GM12874 (cell line): ENCODE results near the gene ABCA6.

ENCODE experiments used
- TF ChIP-seq, protein P1 (sequence below): IDR thresholded peaks from 2 replicates; pipeline ENCODE4 v1.5.1; 2011; ENCODE audit warnings: low read depth, mild to moderate bottlenecking, control low read depth, low read length, moderate library complexity; ENCODE audit not compliant: insufficient read depth

ABCA6 gene

DNA sequence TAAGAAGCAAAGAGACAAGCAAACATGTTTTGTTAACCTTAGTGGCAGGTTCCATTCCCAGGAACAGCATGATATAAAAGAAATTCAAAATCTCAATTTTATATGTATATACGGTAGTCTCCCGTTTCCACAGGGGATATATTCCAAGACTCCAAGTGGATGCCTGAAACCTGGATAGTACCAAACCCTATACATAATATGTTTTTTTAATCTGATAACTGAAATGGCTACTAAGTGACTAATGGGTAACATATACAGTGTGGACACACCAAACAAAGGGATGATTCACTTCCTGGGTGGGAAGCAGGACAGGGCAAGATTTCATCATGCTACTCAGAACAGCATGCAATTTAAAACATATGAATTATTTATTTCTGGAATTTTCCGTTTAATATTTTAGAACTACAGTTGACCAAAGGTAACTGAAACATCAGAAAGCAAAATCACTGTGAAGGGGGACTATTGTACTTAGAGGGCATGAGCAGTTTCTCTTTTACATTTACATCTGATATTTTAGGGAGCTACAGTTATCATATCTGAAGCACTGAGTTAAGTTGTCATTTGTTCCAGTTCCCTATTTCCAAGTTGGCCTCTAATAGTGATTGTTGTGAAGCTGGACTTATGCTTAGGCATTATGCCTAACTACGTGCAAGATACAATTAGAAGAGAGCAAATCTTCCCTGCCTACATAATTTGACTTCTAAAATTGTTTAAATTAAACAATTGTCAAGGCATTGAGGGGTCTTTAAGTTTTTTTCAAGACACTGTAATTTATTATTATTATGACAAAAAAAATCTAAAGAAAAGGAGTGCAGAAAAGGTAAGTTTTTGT, 34.1 kb upstream of the ABCA6 start:
- TF ChIP-seq, protein P1, sequence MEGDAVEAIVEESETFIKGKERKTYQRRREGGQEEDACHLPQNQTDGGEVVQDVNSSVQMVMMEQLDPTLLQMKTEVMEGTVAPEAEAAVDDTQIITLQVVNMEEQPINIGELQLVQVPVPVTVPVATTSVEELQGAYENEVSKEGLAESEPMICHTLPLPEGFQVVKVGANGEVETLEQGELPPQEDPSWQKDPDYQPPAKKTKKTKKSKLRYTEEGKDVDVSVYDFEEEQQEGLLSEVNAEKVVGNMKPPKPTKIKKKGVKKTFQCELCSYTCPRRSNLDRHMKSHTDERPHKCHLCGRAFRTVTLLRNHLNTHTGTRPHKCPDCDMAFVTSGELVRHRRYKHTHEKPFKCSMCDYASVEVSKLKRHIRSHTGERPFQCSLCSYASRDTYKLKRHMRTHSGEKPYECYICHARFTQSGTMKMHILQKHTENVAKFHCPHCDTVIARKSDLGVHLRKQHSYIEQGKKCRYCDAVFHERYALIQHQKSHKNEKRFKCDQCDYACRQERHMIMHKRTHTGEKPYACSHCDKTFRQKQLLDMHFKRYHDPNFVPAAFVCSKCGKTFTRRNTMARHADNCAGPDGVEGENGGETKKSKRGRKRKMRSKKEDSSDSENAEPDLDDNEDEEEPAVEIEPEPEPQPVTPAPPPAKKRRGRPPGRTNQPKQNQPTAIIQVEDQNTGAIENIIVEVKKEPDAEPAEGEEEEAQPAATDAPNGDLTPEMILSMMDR: no peak

- TF ChIP-seq, protein P1: no peak
These were observed 33.5 kb upstream of the ABCA6 start for GRCh38 chr17:69175262-69175624.

- TF ChIP-seq, protein P1: no peak
These were observed 31.4 kb upstream of the ABCA6 start for GRCh38 chr17:69173118-69173517.

DNA sequence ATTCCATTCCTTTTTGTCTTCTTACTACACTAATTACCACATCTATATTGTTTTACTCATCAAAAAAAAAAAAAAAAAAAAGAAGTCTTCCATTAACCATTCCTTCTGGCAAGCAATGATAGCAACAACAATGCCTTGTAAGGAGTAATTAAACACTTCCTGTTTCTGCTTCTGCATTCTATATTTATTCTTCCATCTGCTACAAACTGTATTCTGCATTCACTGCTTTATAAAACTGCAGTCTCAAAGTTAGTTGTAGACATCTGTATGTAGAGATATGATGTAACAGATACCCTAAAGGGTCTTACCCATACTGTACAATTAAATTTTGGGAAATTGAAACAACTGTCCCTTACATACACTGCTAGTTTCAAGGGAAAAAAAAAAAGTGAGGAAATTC, 28.7 kb upstream of the ABCA6 start:
- TF ChIP-seq, protein P1: no peak

DNA sequence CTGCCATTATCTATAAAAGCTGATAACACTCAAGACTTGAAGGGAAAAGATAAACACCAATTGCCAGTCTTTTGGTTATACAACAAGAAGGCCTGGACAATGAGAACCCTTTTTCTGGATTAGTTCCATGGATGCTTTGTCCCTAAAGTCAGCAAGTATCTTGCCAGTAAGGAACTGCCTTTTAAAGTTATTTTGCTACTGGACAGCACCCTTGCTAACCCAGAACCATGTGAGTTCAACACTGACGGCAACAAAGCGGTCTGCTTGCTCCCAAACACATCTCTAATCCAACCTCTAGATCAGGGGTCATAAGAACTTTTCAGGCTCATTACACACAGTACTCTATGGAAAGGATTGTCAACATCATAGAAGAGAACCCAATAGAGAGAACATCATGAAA, 25.3 kb upstream of the ABCA6 start:
- TF ChIP-seq, protein P1: no peak

DNA sequence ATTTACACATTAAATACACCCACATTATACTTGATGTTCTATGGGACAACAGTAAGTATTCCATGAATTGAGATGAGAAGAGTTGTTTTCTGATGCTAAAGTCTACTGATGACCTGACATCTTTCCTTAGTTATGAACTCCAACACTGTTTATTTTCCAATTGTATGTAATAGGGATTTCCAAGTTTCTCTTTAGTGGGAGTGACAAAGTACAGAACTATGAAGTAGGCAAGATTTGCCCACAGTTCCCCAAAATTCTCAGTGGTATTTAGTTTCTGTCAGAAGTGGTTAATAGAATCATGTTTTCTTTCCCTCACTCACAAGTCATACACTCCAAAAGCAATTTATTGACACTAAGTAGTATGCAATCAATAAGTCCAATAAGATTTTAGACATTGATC, 22.5 kb upstream of the ABCA6 start:
- TF ChIP-seq, protein P1: no peak

- TF ChIP-seq, protein P1: no peak
These were observed 17.7 kb upstream of the ABCA6 start for GRCh38 chr17:69159418-69159817.
